Measurements from ENCODE around the gene CPAMD8.

DNA sequence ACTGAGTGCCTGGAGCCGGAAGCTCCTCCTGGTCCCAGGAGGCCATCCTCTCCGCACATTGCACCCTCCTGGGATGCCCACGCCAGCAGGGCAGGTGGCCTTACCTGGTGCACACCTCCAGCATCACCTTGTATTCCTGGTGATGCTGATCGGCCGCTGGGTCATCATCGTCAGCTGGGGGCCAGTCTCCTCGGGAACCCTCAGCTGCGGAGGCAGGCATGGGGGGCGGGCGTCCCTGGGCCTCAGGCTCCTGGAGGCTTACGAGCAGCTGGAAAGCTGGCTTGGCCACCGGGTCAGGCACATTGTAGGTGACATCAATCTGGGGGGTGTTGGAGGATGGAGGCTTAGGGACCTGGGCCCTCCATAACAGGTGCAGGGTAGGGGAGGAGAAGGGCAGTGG, 124.1 kb downstream of the CPAMD8 start:
- TF ChIP-seq, protein P1, sequence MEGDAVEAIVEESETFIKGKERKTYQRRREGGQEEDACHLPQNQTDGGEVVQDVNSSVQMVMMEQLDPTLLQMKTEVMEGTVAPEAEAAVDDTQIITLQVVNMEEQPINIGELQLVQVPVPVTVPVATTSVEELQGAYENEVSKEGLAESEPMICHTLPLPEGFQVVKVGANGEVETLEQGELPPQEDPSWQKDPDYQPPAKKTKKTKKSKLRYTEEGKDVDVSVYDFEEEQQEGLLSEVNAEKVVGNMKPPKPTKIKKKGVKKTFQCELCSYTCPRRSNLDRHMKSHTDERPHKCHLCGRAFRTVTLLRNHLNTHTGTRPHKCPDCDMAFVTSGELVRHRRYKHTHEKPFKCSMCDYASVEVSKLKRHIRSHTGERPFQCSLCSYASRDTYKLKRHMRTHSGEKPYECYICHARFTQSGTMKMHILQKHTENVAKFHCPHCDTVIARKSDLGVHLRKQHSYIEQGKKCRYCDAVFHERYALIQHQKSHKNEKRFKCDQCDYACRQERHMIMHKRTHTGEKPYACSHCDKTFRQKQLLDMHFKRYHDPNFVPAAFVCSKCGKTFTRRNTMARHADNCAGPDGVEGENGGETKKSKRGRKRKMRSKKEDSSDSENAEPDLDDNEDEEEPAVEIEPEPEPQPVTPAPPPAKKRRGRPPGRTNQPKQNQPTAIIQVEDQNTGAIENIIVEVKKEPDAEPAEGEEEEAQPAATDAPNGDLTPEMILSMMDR (IDR thresholded peaks at IDR 0.05) = no peak
- no peak for TF ChIP-seq POLR2A (IDR thresholded peaks at IDR 0.05)

Data from ovary (tissue), 3 donors.